NCI-H345 (cell line): ENCODE measurements around the gene CDK14.

Experiments used
- DNase-seq: peaks from one replicate; lab custom pipeline; 2025; lab: John Stamatoyannopoulos, UW

Gene CDK14

GRCh38 chr7:91050677-91051076 is 454.6 kb downstream of the CDK14 start:
- DNase-seq: no peak

GRCh38 chr7:91051966-91052365 is 455.8 kb downstream of the CDK14 start:
- DNase-seq: no peak

GRCh38 chr7:91054374-91054773 is 458.3 kb downstream of the CDK14 start:
- DNase-seq: no peak

DNA sequence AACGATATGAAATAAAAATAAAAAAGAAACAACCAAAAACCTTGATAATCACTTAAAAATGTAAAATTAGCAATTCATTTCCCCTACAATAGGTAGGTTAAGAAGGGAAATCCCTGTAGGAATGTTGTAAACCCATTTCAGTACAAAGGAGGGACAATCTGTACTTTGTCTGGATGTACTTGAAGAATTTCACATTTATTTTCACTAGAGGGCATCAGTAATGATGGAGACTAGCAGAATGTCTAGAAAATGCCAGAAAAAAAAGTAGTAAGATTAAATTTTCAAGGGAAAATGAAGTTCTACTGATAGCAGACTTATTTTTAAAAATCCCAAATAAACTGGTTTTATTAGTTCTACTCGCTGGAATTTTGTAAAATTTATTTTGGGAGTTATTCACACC is 459.1 kb downstream of the CDK14 start:
- DNase-seq: no peak

- no peak for DNase-seq
These were observed 466.6 kb downstream of the CDK14 start for GRCh38 chr7:91062713-91063112.

DNA sequence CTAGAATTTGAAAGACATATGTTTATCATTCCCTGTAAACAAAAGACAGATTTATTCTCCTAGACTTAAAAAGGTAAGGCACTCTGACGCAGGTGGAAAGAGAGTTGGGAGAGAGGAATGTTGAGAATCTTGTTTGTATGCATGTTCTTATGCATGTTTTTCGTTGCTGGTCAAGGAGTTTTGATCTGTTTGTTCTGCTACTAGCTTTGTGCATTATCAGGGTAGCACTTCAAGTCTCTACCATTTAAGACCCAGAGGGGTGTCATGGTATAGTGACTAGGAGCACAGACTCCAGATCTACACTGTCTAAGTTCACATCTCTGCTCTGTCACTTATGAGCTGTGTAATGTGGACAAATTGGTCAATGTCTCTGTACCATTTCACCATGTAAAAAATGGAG is 467.9 kb downstream of the CDK14 start:
- DNase-seq: no peak

DNA sequence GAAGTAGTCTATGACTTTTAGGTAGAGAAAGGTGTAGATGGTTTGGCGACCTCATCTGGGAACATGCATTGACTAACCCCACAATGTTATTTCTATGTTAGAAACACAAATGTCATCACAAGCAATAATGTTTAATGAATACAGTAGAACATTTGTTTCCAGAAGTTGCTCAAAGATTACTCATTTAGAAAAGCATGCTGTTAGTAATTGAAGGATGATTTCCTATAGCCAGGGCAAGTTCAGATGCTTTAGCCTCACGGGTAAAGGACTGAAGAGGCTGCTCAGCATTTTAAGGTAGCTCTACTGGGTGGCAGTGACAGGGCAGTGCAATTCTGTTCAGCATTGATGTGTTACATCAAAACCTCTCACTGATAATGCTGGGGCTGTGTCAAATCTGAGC is 468.8 kb downstream of the CDK14 start:
- no peak for DNase-seq

DNA sequence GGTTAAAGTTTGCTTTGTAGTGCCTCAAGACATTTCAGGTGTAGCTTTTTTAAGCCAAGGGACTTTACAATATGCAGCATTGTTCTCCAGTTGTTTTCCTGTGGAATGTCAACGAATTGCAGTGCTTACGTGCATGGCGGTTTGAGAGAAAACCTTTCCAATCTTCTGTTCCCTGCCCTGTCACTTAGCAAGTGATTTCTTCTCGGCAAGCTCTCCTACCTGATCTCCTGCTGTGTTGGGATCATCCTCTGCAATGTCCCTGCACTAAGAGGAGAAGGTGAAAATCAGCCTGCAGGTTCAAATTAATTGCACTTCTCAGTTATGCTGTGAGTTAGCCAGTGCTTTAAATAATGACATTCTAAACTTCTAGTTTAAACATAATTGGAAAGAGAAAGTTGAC is 470.5 kb downstream of the CDK14 start:
- DNase-seq: no peak

DNA sequence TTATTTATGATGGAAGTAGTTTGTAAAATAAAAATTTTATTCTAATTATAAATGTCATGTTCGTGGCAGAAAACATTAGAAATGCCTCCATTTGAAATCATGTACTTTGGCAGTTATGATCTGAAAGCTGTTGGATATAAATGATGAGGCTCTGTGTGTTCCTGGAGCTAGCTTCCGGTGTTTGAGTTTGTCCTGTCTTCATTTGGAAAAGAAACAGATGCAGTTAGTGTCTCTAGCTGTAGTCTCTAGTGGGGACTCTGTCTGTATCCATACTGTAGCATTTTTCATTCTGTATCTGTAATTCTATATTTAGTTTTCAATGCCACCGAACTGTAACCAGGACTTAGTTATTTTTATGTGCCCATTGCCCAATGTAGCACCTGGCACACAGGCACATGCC is 471.1 kb downstream of the CDK14 start:
- no peak for DNase-seq

- no peak for DNase-seq
These were observed 472.1 kb downstream of the CDK14 start for GRCh38 chr7:91068136-91068795.

- DNase-seq: no peak
These were observed 473.0 kb downstream of the CDK14 start for GRCh38 chr7:91069146-91069545.

GRCh38 chr7:91079487-91079886 is 483.4 kb downstream of the CDK14 start:
- DNase-seq: no peak

GRCh38 chr7:91080351-91080750 is 484.2 kb downstream of the CDK14 start:
- DNase-seq: no peak

DNA sequence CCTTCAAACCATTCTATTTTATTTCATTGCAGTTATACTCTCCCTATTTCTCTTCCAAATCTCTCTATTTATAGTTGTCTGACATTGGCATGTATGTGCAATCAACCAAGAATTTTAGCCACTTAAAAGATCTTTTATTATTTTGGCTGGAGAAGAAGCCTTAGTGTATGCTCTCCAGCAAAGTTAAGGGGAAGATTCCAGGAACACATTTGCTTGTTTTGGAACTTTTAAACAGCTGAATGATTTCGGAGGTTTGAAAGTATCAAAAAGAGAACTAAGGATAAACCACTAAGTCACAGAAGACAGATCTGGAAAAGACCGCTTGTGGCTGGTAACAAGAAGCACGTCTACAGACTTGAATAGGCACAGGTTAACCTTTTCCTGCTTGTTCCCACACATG is 485.9 kb downstream of the CDK14 start:
- DNase-seq: no peak

GRCh38 chr7:91082852-91083495 is 486.9 kb downstream of the CDK14 start:
- no peak for DNase-seq

- no peak for DNase-seq
These were observed 487.9 kb downstream of the CDK14 start for GRCh38 chr7:91083855-91084644.

- DNase-seq: no peak
These were observed 489.1 kb downstream of the CDK14 start for GRCh38 chr7:91085175-91085574.

- no peak for DNase-seq
These were observed 490.1 kb downstream of the CDK14 start for GRCh38 chr7:91086200-91086599.

- no peak for DNase-seq
These were observed 492.0 kb downstream of the CDK14 start for GRCh38 chr7:91088156-91088555.

DNA sequence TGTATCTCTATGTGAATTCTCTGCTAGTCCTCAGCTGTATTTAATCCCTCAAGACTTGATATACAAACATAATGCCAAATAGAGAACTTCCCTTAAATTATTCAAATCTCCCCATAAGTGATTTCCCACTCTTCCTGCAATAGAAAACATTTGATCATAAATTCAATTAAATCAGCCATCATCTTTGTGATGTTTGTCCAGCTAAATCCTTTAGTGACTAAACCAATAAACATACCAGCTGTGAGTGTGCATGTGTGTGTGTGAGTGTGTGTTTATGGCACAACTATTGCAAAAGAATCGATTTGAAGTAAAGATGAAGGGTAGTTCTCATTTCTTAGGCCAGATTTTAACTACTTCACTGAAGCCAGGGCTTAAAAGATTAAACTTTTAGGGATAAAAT is 492.6 kb downstream of the CDK14 start:
- DNase-seq: no peak

- peak; percentile 34 for DNase-seq
These were observed 493.4 kb downstream of the CDK14 start for GRCh38 chr7:91089382-91089963.

GRCh38 chr7:91090684-91091083 is 494.6 kb downstream of the CDK14 start:
- DNase-seq: no peak

DNA sequence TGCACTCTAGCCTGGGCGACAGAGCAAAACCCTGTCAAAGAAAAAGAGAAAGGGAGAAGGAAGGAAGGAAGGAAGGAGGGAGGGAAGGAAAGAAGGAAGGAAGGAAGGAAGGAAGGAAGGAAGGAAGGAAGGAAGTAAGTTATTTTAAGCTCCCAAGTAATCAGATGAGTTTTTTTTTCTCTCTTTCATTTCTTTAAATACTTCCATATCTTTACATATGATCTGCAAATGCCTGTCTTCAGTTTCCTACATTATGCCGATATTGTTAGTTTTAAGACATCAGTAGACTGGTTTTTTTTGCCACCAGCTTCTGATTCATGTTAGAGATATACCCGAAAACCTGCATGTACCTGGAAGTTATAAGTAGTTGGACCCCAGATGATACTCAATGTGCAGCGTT is 495.5 kb downstream of the CDK14 start:
- no peak for DNase-seq
